IPS-18a (cell line): Measurements from ENCODE around the gene BBS4.
"Not testable (repeated sequence)": the region's sequence is repeated elsewhere in the genome, so short reads cannot be mapped to it uniquely, and the experiment has no call there.

Experiments
- H3K27ac ChIP-seq: one replicate; pipeline ENCODE4 v1.5.1; 2013; ENCODE audit warnings: low read length
- H3K27me3 ChIP-seq: one replicate; pipeline ENCODE4 v1.6.1; 2013; ENCODE audit warnings: mild to moderate bottlenecking, low read length; ENCODE audit not compliant: control insufficient read depth, insufficient read depth
- H3K36me3 ChIP-seq: one replicate; pipeline ENCODE4 v1.6.1; 2013; ENCODE audit warnings: low read depth, low read length; ENCODE audit not compliant: control insufficient read depth
- H3K4me1 ChIP-seq: one replicate; pipeline ENCODE4 v1.6.1; 2013; ENCODE audit warnings: low read depth, low read length; ENCODE audit not compliant: control insufficient read depth
- H3K4me3 ChIP-seq: one replicate; pipeline ENCODE4 v1.5.1; 2013; ENCODE audit warnings: low read length
- H3K9ac ChIP-seq: one replicate; pipeline ENCODE4 v1.6.1; 2013; ENCODE audit warnings: mild to moderate bottlenecking, low read length, moderate library complexity
- H3K9me3 ChIP-seq: one replicate; pipeline ENCODE4 v1.6.1; 2013; ENCODE audit warnings: low read depth, low read length; ENCODE audit not compliant: control insufficient read depth

The BBS4 gene

DNA sequence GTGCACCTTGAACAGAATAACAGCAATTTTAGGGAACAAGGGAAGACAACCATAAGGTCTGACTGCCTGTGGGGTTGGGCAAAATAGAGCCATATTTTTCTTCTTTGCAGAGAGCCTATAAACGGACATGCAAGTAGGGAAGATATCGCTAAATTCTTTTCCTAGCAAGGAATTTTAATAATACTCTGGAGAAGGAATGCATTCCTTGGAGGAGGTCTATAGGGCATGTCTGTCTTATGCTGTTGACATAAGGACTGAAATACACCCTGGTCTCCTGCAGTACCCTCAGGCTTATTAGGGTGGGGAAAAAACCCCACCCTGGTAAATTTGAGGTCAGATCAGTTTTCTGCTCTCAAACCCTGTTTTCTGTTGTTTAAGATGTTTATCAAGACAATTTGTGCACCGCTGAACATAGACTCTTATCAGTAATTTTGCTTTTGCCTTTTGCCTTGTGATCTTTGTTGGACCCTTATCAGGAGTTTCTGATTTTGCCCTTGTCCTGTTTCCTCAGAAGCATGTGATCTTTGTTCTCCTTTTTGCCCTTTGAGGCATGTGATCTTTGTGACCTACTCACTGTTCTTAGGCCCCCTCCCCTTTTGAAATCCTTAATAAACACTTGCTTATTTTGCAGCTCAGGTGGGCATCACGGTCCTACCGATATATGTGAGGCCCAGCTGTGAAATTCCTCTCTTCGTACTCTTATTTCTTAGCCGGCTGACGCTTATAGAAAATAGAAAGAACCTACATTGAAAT, 22.7 kb downstream of the BBS4 start:
- not testable (repeated sequence) for H3K4me1 ChIP-seq, H3K27me3 ChIP-seq, H3K4me3 ChIP-seq, H3K9me3 ChIP-seq, H3K27ac ChIP-seq, H3K9ac ChIP-seq
- H3K36me3 ChIP-seq = peaks cover 12% of the 10 kb centered on the region

DNA sequence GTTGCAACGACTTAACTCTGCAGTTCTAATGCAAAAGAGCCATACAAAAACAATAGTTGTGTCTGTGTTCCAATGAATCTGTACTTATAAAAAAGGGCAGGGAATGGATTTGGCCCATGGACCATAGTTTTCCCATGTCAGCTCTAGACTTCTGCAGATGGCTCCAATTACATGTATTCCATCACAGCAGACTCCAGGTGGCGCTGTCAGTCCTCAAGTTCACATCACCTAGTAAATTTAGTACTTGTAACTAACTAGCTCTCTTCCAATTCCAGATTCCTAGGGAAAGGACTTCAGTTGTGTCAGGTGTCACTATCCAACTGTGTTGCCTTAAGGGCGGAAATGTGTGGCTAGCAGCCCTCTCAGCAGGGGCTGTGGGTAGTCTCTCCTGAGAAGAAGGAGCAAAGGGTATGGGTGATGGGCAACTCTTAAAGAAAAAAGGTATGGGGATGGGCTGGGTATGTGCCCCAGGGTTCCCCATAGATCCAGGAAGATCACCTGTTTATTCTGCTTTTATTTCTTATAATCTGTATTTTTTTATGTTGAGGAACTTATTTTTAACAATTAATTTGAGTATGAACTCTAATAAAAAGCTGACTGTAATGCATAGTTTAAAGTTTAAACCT, 36.2 kb downstream of the BBS4 start:
- Histone ChIP-seq H3K27me3 (no peaks in the 10 kb centered on the region), H3K4me1 (peaks cover 3% of the 10 kb centered on the region), H3K27ac (no peak overlapping the region), H3K9ac (no peak overlapping the region), H3K9me3 (no peaks in the 10 kb centered on the region), H3K36me3 (peaks cover 7% of the 10 kb centered on the region), H3K4me3 (no peak overlapping the region)

DNA sequence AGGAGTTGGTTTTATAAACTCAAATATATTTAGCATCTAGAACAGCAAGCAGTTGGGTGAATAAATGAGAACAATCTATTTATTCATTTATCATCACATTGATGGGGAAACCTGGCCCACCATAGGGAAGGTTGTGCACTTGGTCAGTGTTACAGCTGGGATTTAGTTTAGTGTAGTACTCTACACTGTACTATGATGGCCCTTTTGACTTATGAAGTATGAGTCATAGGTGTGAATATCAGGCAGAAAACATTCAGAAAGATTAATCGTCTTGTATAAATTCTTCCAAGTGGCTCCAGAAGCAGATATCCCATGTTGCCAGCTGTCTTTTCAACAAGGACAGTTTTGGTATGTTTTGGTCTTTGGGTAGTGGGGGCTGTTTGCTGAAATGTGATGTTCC, 38.0 kb downstream of the BBS4 start:
- H3K4me1 ChIP-seq = peaks cover 3% of the 10 kb centered on the region
- no peaks in the 10 kb centered on the region for H3K36me3 ChIP-seq
- H3K4me3 ChIP-seq = no peak overlapping the region
- H3K27ac ChIP-seq = no peak overlapping the region
- no peaks in the 10 kb centered on the region for H3K9me3 ChIP-seq
- H3K9ac ChIP-seq = no peak overlapping the region
- H3K27me3 ChIP-seq = no peaks in the 10 kb centered on the region

DNA sequence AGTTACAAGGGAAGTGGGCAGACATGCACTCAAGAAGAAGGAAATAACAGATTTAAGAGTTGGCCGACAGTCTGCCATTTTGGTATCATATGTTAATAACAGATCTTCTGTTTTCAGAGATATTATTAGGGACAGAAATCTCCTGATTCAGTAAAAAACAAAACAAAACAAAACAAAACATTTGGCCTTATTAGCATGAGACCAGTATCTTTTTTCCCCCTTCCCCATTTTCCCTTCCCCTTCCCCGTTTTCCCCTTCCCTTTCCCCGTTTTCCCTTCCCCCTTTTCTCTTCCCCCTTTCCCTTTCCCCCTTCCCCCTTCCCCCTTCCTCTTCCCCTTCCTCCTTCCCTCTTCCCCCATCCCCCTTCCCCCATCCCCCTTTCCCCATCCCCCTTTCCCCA, 39.4 kb downstream of the BBS4 start:
- peaks cover 1% of the 10 kb centered on the region for H3K36me3 ChIP-seq
- no peak overlapping the region for H3K27ac ChIP-seq
- no peak overlapping the region for H3K9ac ChIP-seq
- H3K9me3 ChIP-seq = no peaks in the 10 kb centered on the region
- H3K27me3 ChIP-seq = no peaks in the 10 kb centered on the region
- no peak overlapping the region for H3K4me3 ChIP-seq
- H3K4me1 ChIP-seq = peaks cover 3% of the 10 kb centered on the region

DNA sequence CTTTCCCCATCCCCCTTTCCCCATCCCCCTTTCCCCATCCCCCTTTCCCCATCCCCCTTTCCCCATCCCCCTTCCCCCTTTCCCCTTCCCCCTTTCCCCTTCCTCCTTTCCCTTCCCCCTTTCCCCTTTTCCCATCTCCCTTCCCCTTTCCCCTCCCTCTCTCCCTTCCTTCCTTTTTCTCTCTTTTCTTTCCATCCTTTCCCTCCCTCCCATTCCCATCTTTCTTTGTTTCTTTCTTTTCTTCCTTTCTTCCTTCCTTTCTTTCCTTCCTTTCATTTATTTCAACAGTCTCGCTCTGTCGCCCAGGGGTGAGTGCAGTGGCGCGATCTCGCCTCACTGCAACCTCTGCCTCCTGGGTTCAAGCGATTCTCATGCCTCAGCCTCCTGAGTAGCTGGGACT, 39.8 kb downstream of the BBS4 start:
- not testable (repeated sequence) for H3K4me1 ChIP-seq, H3K9ac ChIP-seq, H3K27ac ChIP-seq, H3K36me3 ChIP-seq, H3K4me3 ChIP-seq, H3K27me3 ChIP-seq, H3K9me3 ChIP-seq

DNA sequence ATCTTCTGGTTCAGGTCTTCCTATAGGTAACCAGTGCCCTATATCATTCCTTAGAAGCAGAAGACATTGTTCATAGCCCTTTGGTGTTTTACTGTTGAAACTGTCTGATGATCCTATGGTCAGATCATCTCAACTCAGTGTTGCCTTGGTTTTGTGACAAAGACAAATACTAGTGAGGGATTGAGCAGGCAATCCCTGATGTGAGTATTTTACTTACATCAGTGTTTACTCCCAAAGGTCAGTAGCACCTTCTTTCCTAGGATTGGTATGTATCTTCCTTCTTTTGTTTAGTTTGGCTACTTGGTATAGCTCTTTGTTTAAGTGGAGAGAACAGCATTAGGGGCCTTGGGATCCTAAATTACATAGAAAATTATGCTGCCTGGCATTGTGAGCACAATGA, 41.1 kb downstream of the BBS4 start:
- Histone ChIP-seq H3K27ac (no peak overlapping the region), H3K4me1 (peaks cover 3% of the 10 kb centered on the region), H3K36me3 (peaks cover 11% of the 10 kb centered on the region), H3K27me3 (no peaks in the 10 kb centered on the region), H3K4me3 (no peak overlapping the region), H3K9ac (no peak overlapping the region), H3K9me3 (no peaks in the 10 kb centered on the region)

DNA sequence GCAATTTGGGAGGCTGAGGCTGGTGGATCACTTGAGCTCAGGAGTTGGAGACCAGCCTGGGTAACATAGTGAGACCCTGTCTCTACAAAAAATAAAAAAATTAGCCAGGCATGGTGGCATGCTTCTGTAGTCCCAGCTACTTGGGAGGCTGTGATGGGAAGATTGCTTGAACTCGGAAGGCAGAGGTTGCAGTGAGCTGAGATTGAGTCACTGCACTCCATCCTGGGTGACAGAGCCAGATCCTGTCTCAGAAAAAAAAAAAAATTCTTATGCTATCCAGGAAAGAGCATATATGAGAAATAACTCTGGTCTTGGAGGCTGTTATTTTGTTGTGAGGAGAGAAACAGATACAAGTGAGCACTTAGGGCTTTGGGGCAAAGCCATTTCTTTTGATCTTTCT, 42.2 kb downstream of the BBS4 start:
- H3K9me3 ChIP-seq, H3K4me3 ChIP-seq, H3K4me1 ChIP-seq, H3K27me3 ChIP-seq, H3K9ac ChIP-seq, H3K27ac ChIP-seq: not testable (repeated sequence)
- peaks cover 11% of the 10 kb centered on the region for H3K36me3 ChIP-seq

DNA sequence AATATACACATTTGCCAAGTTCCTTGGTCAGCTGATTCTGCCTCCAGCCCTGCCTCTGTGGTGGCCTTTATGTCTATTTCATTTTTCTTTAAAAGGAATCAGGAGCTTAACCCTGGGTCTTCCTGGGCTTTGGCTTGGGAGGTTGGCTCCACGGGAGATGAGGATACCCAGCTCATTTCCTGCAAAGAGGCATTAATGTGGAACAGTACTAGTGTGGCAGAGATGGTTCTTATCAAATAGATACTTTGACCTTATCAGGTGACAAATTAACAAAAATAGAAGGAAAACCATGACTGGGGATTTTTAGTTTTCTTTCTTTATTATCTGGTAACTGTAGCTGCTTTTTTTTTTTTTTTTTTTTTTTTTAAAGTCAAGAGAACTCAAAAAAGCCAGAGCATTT, 42.8 kb downstream of the BBS4 start:
- H3K27me3 ChIP-seq = no peaks in the 10 kb centered on the region
- H3K36me3 ChIP-seq = peaks cover 14% of the 10 kb centered on the region
- no peaks in the 10 kb centered on the region for H3K4me1 ChIP-seq
- H3K4me3 ChIP-seq = no peak overlapping the region
- no peaks in the 10 kb centered on the region for H3K9me3 ChIP-seq
- H3K9ac ChIP-seq = no peak overlapping the region
- no peak overlapping the region for H3K27ac ChIP-seq

DNA sequence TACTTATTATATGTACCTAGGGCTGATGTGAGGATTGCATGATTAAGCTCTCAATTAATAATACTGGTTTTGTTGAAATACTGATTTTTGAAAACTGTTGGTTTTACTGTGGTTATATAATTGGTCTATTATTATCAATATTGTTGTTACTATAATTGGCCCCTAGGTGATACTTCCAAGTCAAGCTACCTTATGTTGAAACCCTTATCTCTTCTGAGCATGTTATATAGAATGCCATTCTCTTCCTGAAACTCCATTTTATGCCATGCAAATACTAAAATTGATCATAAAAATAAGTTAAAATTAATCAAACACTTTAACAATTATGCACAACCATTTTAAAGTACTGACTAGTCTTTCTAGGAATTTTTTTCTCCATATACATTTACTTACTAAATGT, 46.1 kb downstream of the BBS4 start:
- no peaks in the 10 kb centered on the region for H3K27me3 ChIP-seq
- H3K27ac ChIP-seq = no peak overlapping the region
- H3K4me1 ChIP-seq = no peaks in the 10 kb centered on the region
- peaks cover 25% of the 10 kb centered on the region for H3K36me3 ChIP-seq
- no peaks in the 10 kb centered on the region for H3K9me3 ChIP-seq
- no peak overlapping the region for H3K9ac ChIP-seq
- no peak overlapping the region for H3K4me3 ChIP-seq

DNA sequence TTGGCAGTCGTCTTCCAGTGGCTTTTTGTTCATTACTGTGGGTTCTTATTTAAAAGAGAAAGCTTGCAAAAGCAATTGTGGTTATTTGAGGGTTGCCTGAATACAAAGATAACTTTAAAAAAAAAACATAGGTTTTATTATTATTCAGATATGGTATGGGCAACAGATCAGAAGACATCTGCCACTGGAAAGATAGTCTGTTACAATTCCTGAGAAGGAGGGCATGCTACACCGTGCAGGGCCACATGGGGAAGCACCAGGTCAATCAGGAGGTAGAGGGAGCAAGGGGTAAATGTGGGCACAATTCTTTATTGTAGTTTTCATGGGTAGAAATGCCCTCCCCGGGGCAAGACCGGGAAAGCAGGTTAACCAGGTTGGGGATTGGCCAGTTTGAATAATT, 46.5 kb downstream of the BBS4 start:
- Histone ChIP-seq H3K4me1 (no peaks in the 10 kb centered on the region), H3K9ac (no peak overlapping the region), H3K9me3 (no peaks in the 10 kb centered on the region), H3K27ac (no peak overlapping the region), H3K4me3 (no peak overlapping the region), H3K36me3 (peaks cover 26% of the 10 kb centered on the region), H3K27me3 (no peaks in the 10 kb centered on the region)

DNA sequence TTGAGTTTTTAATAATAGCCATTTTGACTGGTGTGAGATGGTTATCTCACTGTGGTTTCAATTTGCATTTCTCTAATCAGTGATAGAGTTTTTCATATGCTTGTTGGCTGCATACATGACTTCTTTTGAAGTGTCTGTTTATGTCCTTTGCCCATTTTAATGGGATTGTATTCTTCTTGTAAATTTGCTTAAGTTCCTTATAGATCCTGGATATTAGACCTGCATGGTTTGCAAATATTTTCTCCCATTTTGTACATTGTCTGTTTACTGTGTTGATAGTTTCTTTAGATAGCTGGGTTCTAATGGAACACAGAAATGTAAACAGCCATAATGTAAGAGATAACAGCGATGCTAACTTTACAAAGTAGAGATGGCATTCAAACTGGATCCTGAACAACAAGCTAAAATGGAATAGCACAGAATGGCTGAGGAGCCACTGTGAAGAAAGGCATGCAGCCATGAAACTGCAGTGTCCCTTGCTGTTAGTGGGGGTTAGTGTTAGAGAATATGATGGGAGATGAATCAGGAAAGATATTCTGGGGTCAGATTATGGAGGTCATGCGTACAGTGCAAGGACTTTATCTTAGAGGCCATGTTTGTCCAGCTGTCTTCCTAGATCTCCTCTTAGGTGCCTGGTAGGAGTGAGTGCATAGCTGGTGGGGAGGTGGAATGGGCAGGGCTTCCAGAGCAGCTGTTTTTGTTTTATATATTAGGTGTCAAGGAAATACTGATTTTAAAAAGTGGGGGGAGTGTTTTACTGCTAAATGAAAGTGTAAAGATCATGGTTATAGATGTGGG, 48.1 kb downstream of the BBS4 start:
- Histone ChIP-seq H3K36me3 (peaks cover 39% of the 10 kb centered on the region), H3K4me1 (no peaks in the 10 kb centered on the region), H3K9me3 (no peaks in the 10 kb centered on the region), H3K27ac (no peak overlapping the region), H3K27me3 (no peaks in the 10 kb centered on the region), H3K4me3 (no peak overlapping the region), H3K9ac (no peak overlapping the region)
